Body of pancreas (tissue), 4 donors: ENCODE results near the gene OR8S1.
"Not testable (repeated sequence)": the region's sequence is repeated elsewhere in the genome, so short reads cannot be mapped to it uniquely, and the experiment has no call there.

Source experiments
- POLR2A ChIP-seq, 3 donors: fragments of 450-650 bp; IDR thresholded peaks; one replicate each; pipeline ENCODE4 v1.6.1; 2016; ENCODE audit warnings: antibody characterized with exemption in 3 of 3, mild to moderate bottlenecking in 2 of 3
- TF ChIP-seq, protein P1 (sequence below), 7 experiments: fragments of 450-650 bp in 4 of 7; fragments of 200-600 bp in 3 of 7; sonication (generic) in 3 of 7; IDR thresholded peaks; one replicate each; pipeline ENCODE4 v1.5.1; 2016 to 2019; ENCODE audit warnings: antibody characterized with exemption in 7 of 7

DNA sequence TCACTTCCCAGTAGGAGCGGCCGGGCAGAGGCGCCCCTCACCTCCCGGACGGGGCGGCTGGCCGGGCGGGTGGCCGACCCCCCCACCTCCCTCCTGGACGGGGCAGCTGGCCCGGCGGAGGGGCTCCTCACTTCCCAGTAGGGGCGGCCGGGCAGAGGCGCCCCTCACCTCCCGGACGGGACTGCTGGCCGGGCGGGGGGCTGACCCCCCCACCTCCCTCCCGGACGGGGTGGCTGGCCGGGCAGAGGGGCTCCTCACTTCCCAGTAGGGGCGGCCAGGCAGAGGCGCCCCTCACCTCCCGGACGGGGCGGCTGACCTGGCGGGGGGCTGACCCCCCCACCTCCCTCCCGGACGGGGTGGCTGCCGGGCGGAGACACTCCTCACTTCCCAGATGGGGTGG is 25.2 kb upstream of the OR8S1 start:
- not testable (repeated sequence) for TF ChIP-seq POLR2A (IDR thresholded peaks at IDR 0.05)
- TF ChIP-seq, protein P1, sequence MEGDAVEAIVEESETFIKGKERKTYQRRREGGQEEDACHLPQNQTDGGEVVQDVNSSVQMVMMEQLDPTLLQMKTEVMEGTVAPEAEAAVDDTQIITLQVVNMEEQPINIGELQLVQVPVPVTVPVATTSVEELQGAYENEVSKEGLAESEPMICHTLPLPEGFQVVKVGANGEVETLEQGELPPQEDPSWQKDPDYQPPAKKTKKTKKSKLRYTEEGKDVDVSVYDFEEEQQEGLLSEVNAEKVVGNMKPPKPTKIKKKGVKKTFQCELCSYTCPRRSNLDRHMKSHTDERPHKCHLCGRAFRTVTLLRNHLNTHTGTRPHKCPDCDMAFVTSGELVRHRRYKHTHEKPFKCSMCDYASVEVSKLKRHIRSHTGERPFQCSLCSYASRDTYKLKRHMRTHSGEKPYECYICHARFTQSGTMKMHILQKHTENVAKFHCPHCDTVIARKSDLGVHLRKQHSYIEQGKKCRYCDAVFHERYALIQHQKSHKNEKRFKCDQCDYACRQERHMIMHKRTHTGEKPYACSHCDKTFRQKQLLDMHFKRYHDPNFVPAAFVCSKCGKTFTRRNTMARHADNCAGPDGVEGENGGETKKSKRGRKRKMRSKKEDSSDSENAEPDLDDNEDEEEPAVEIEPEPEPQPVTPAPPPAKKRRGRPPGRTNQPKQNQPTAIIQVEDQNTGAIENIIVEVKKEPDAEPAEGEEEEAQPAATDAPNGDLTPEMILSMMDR (IDR thresholded peaks at IDR 0.05): not testable (repeated sequence)
